ENCODE measurements around the gene S100A13. TPM values are rescaled to one million over a fixed set of nuclear protein-coding genes. Genes with fewer than 3 reads are reported as not detected.

The S100A13 gene
- total RNA-seq, 4 donors from 2014 or later, result 113 to 237 (median 159) TPM

DNA sequence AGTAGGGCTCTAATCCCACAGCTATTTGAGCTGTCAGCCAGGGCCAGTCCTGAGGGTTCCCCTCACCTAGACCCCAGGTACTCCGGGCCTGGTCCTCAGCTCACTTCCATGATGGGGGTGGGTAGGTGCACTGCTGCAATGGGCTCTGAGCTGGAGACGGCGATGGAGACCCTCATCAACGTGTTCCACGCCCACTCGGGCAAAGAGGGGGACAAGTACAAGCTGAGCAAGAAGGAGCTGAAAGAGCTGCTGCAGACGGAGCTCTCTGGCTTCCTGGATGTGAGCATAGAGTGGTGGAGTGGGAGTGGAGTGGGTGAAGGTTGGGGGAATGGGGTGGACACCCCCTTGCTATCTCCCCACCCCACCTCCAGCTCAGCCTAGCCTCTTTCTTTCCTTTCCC lies 3.1 kb upstream of the S100A13 start:
- intact Hi-C loops (cut with DNase I; ENCODE audit: low total_unique reads), result loop anchor here (10.0 kb wide), 2 partner anchors 794 to 1796 kb away; partner anchors contain the start of genes C2CD4D and RORC
- TF ChIP-seq, protein P1, sequence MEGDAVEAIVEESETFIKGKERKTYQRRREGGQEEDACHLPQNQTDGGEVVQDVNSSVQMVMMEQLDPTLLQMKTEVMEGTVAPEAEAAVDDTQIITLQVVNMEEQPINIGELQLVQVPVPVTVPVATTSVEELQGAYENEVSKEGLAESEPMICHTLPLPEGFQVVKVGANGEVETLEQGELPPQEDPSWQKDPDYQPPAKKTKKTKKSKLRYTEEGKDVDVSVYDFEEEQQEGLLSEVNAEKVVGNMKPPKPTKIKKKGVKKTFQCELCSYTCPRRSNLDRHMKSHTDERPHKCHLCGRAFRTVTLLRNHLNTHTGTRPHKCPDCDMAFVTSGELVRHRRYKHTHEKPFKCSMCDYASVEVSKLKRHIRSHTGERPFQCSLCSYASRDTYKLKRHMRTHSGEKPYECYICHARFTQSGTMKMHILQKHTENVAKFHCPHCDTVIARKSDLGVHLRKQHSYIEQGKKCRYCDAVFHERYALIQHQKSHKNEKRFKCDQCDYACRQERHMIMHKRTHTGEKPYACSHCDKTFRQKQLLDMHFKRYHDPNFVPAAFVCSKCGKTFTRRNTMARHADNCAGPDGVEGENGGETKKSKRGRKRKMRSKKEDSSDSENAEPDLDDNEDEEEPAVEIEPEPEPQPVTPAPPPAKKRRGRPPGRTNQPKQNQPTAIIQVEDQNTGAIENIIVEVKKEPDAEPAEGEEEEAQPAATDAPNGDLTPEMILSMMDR (IDR thresholded peaks at IDR 0.05 in 4 of 5, conservative IDR thresholded peaks at IDR 0.05 in 1 of 5), result no peak
- no peak for TF ChIP-seq POLR2A (IDR thresholded peaks at IDR 0.05)
- no peak for DNase-seq
- no peak for ATAC-seq
- in situ Hi-C loops (cut with MboI; ENCODE audit: low sequenced_read_pairs in 4 of 4), result no loop called here
- Histone ChIP-seq H3K4me1 (peaks cover 52 to 64% of the 10 kb centered on the region in 2 donors), H3K27ac (peak overlapping the region; percentile 95 to 100 (median 100)), H3K9me3 (no peaks in the 10 kb centered on the region), H3K4me3 (peak overlapping the region; percentile 7 to 48 (median 20)), H3K36me3 (peaks cover 0 to 1% of the 10 kb centered on the region in 2 donors), H3K27me3 (no peaks in the 10 kb centered on the region)

DNA sequence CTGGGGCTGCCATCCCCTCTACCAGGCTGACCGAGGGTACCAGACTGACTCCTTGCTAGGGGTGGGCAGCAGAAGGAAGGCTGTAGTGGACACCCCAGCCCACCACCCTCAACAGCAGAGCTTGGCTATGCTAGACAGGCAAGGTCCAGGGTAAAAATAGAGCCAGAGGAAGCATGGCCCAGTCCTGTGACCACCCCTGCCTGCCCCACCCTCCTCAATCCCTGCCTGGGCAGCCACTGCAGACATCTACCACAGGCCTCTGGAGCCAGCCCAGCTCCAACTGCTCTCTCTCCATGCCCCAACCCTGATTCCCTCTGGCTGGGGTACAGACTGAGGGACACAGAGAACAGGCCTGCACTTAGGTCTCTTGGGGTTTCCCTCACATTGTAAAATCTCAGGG lies 2.7 kb upstream of the S100A13 start:
- Histone ChIP-seq H3K9me3 (no peaks in the 10 kb centered on the region), H3K4me1 (peaks cover 48 to 60% of the 10 kb centered on the region in 2 donors), H3K36me3 (peaks cover 0 to 5% of the 10 kb centered on the region in 2 donors), H3K27me3 (no peaks in the 10 kb centered on the region), H3K4me3 (peak overlapping the region; percentile 14 to 48 (median 44)), H3K27ac (peak overlapping the region; percentile 95 to 100 (median 100))
- ATAC-seq, result peak; percentile 21 to 29
- intact Hi-C loops (cut with DNase I; ENCODE audit: low total_unique reads) (loop anchor here (10.0 kb wide), 2 partner anchors 795 to 1795 kb away; partner anchors contain the start of genes C2CD4D and RORC), in situ Hi-C loops (cut with MboI; ENCODE audit: low sequenced_read_pairs in 4 of 4) (no loop called here)
- peak; percentile 80 to 91 for DNase-seq
- peak; percentile 58 to 75 for TF ChIP-seq POLR2A (IDR thresholded peaks at IDR 0.05)
- TF ChIP-seq, protein P1 (IDR thresholded peaks at IDR 0.05 in 4 of 5, conservative IDR thresholded peaks at IDR 0.05 in 1 of 5), result no peak

DNA sequence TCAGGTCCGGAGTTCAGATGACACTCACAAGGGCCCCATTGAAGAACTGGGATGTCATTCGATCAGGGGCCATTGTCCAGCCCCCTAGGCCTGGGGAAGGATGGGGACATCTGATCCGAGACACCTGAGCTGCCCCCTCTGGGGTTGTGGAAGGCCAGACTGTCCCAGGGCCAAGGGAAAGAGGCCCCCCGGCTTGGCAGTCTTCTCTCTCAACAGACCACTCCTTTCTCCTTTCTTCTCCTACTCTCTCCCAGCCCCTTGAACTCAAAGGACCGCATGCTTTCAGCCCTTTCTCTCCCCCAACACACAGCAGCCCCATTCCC lies 2.0 kb upstream of the S100A13 start:
- peaks cover 47 to 60% of the 10 kb centered on the region in 2 donors for H3K4me1 ChIP-seq
- no peaks in the 10 kb centered on the region for H3K9me3 ChIP-seq
- DNase-seq (no peak), ATAC-seq (no peak)
- intact Hi-C loops (cut with DNase I; ENCODE audit: low total_unique reads) (no loop called here), in situ Hi-C loops (cut with MboI; ENCODE audit: low sequenced_read_pairs in 4 of 4) (no loop called here)
- H3K4me3 ChIP-seq, result peak overlapping the region; percentile 32 to 48 (median 44)
- no peaks in the 10 kb centered on the region for H3K27me3 ChIP-seq
- peaks cover 0 to 12% of the 10 kb centered on the region in 2 donors for H3K36me3 ChIP-seq
- TF ChIP-seq, protein P1 (IDR thresholded peaks at IDR 0.05 in 4 of 5, conservative IDR thresholded peaks at IDR 0.05 in 1 of 5), result no peak
- no peak for TF ChIP-seq POLR2A (IDR thresholded peaks at IDR 0.05)
- peak overlapping the region; percentile 95 to 100 (median 100) for H3K27ac ChIP-seq

DNA sequence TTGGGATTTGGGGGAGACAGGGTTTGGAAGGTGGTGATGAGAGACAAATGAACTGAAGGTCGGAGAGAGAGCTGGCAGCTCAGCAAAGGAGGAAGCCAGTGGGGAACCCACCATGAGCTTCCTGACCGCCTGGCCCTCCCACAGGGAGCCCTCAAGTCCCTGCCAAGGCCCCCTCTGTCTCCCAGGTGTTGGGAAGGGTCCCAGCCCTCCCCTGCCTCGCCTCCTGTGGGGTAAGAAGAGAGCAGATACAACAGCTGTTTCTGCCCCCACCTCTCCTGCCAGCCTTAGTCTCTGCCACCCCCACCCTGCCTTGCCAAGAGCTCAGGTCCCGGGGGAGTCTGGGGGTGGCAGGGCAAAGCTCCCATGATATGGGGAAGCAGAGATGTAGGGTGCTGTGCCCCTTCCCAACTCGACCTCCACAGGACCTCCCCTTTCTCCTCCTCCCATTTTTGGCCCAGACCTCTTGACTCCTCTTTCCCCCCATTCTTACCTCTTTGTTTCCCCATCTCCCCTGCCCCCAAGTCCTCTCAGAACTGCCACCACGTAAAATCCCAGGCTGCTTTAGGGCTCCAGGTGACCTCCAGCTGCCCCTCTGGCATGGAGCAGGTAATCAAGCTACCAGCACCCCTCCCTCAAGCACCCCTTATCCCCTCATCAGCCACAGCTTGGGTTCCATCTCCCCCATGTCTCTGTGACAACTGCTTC lies 1.5 kb upstream of the S100A13 start:
- Histone ChIP-seq H3K9me3 (no peaks in the 10 kb centered on the region), H3K27me3 (no peaks in the 10 kb centered on the region), H3K4me1 (peaks cover 47 to 62% of the 10 kb centered on the region in 2 donors), H3K27ac (peak overlapping the region; percentile 95 to 100 (median 100)), H3K4me3 (peak overlapping the region; percentile 32 to 48 (median 44)), H3K36me3 (peaks cover 0 to 15% of the 10 kb centered on the region in 2 donors)
- TF ChIP-seq POLR2A (IDR thresholded peaks at IDR 0.05), result peak in 1 of 2 donors; percentile 6
- TF ChIP-seq, protein P1 (IDR thresholded peaks at IDR 0.05 in 4 of 5, conservative IDR thresholded peaks at IDR 0.05 in 1 of 5), result no peak
- intact Hi-C loops (cut with DNase I; ENCODE audit: low total_unique reads), result no loop called here
- in situ Hi-C loops (cut with MboI; ENCODE audit: low sequenced_read_pairs in 4 of 4), result no loop called here
- ATAC-seq (no peak), DNase-seq (peak in 1 of 2 donors; percentile 49)
